HEK293 (cell line): Measurements from ENCODE around the gene CLEC12A.

Source experiments
- CTCF ChIP-seq: fragments of 450-650 bp; formaldehyde crosslinking; IDR thresholded peaks from 2 replicates; pipeline ENCODE4 v1.5.1; 2016; ENCODE audit warnings: missing biosample characterization, missing genetic modification characterization
- KLF10 ChIP-seq: fragments of 450-650 bp; IDR thresholded peaks from 2 replicates; pipeline ENCODE4 v1.5.1; 2018; ENCODE audit warnings: missing biosample characterization, mild to moderate bottlenecking, missing genetic modification characterization
- TCF7L2 ChIP-seq: IDR thresholded peaks from 2 replicates; pipeline ENCODE4 v1.6.1; 2011; ENCODE audit warnings: low read depth, mild to moderate bottlenecking, inconsistent platforms, low read length, moderate library complexity, borderline replicate concordance
- ZBTB1 ChIP-seq: fragments of 450-650 bp; formaldehyde crosslinking; IDR thresholded peaks from 2 replicates; pipeline ENCODE4 v1.5.1; 2016; ENCODE audit warnings: missing biosample characterization, missing genetic modification characterization
- ZBTB10 ChIP-seq: fragments of 450-650 bp; formaldehyde crosslinking; IDR thresholded peaks from 2 replicates; pipeline ENCODE4 v1.5.1; 2016; ENCODE audit warnings: missing biosample characterization, missing genetic modification characterization
- ZFHX2 ChIP-seq: fragments of 450-650 bp; formaldehyde crosslinking; conservative IDR thresholded peaks from 2 replicates; pipeline ENCODE4 v1.5.1; 2016; ENCODE audit warnings: missing biosample characterization, missing genetic modification characterization
- ZNF239 ChIP-seq: fragments of 450-650 bp; formaldehyde crosslinking; IDR thresholded peaks from 2 replicates; pipeline ENCODE4 v1.5.1; 2016; ENCODE audit warnings: missing biosample characterization, missing genetic modification characterization
- ZNF324 ChIP-seq: fragments of 450-650 bp; formaldehyde crosslinking; IDR thresholded peaks from 2 replicates; pipeline ENCODE4 v1.5.1; 2016; ENCODE audit warnings: missing biosample characterization, missing genetic modification characterization
- ZNF350 ChIP-seq: fragments of 450-650 bp; formaldehyde crosslinking; IDR thresholded peaks from 2 replicates; pipeline ENCODE4 v1.5.0; 2017; ENCODE audit warnings: missing biosample characterization, mild to moderate bottlenecking, missing genetic modification characterization
- ZNF501 ChIP-seq: fragments of 450-650 bp; formaldehyde crosslinking; IDR thresholded peaks from 2 replicates; pipeline ENCODE4 v1.5.1; 2016; ENCODE audit warnings: missing biosample characterization, missing genetic modification characterization
- ZNF529 ChIP-seq: fragments of 450-650 bp; formaldehyde crosslinking; IDR thresholded peaks from 2 replicates; pipeline ENCODE4 v1.5.1; 2017; ENCODE audit warnings: missing genetic modification characterization, missing biosample characterization; ENCODE audit not compliant: insufficient replicate concordance
- ZNF677 ChIP-seq: fragments of 450-650 bp; IDR thresholded peaks from 2 replicates; pipeline ENCODE4 v1.5.0; 2018; ENCODE audit warnings: missing biosample characterization, mild to moderate bottlenecking, missing genetic modification characterization, moderate library complexity
- ZNF747 ChIP-seq: fragments of 450-650 bp; formaldehyde crosslinking; IDR thresholded peaks from 2 replicates; pipeline ENCODE4 v1.5.1; 2016; ENCODE audit warnings: missing biosample characterization, missing genetic modification characterization

DNA sequence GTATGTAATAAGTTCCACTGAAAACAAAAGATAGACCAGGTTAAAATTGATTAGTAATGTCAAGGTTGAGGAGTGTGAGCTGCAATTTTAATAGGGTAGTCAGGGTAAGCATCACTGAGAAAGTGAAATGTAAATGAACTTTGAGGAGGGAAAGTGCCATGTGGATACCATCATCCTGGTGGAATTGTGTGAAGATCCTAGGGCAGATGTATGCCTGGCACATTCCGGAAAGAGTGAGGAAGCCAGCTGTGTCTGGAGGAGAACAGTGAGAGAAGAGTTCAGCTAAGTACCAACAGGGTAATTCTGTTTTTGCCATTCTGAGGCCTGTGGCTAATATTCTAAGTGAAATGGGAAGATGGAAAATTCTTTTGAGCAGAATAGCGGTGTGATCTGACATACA is 36.2 kb upstream of the CLEC12A start:
- TF ChIP-seq CTCF (no peak), ZNF747 (tag by site-specific recombination) (no peak), ZNF501 (tag by site-specific recombination) (no peak), ZFHX2 (no peak), ZNF324 (tag by site-specific recombination) (no peak), TCF7L2 (no peak), KLF10 (no peak), ZNF677 (tag by site-specific recombination) (no peak), ZNF350 (tag by site-specific recombination) (no peak), ZBTB10 (tag by site-specific recombination) (no peak), ZBTB1 (no peak), ZNF529 (tag by site-specific recombination) (no peak), ZNF239 (tag by site-specific recombination) (no peak)
